Measurements from ENCODE around the gene ZKSCAN2.

Gene ZKSCAN2

DNA sequence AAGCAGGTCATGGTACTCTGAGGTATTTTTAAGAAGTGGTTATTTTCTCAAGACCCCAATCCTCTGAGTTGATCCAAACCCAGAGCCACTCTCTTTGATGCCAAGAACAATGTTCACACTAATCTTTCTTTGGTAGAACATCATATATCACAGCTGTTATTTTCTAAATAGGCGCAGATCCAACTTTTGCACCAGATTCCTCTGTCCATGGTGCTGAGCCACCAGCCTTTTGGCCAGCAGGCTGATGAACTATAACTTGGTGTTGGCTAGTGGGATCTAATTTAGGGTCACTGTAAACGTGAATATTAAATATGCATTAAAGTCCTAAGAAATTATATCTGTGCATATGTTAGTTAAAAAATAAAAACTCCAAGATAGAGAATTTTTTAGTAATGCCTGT lies 7.0 kb upstream of the ZKSCAN2 start:
- no peaks in the 10 kb centered on the region for H3K27me3 ChIP-seq (replicated peaks; ENCODE audit: control insufficient read depth, insufficient read depth, low read length)
- TF ChIP-seq, protein P1, sequence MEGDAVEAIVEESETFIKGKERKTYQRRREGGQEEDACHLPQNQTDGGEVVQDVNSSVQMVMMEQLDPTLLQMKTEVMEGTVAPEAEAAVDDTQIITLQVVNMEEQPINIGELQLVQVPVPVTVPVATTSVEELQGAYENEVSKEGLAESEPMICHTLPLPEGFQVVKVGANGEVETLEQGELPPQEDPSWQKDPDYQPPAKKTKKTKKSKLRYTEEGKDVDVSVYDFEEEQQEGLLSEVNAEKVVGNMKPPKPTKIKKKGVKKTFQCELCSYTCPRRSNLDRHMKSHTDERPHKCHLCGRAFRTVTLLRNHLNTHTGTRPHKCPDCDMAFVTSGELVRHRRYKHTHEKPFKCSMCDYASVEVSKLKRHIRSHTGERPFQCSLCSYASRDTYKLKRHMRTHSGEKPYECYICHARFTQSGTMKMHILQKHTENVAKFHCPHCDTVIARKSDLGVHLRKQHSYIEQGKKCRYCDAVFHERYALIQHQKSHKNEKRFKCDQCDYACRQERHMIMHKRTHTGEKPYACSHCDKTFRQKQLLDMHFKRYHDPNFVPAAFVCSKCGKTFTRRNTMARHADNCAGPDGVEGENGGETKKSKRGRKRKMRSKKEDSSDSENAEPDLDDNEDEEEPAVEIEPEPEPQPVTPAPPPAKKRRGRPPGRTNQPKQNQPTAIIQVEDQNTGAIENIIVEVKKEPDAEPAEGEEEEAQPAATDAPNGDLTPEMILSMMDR (IDR thresholded peaks at IDR 0.05; ENCODE audit: insufficient read depth, low read length, poor library complexity, severe bottlenecking): no peak
- no peak for DNase-seq (ENCODE audit: extremely low read depth, insufficient read length)
- H3K36me3 ChIP-seq (ENCODE audit: control insufficient read depth, insufficient read depth, low read length): peaks cover 1% of the 10 kb centered on the region
- H3K4me3 ChIP-seq (replicated peaks; ENCODE audit: low read depth, low read length): no peak overlapping the region

DNA sequence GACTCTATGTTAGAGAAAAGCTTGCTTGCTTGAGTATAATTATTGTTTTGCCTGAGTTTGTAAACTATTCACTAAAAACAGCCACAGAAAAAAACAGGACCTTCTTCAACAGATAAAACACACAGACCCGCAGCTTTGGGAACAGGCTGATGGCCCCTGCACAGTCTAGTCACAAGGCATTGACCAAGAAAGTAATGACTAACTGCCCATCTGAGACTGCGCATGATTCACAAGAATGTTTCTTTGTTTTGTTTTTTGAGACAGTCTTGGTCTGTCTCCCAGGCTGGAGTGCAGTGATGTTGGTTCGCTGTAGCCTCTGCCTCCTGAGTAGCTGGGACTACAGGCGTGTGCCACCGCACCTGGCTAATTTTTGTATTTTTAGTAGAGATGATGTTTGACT lies 2.8 kb upstream of the ZKSCAN2 start:
- no peaks in the 10 kb centered on the region for H3K27me3 ChIP-seq (replicated peaks; ENCODE audit: control insufficient read depth, insufficient read depth, low read length)
- TF ChIP-seq, protein P1 (IDR thresholded peaks at IDR 0.05; ENCODE audit: insufficient read depth, low read length, poor library complexity, severe bottlenecking): no peak
- H3K36me3 ChIP-seq (ENCODE audit: control insufficient read depth, insufficient read depth, low read length): peaks cover 1% of the 10 kb centered on the region; the same call in 1 of the 2 replicates
- H3K4me3 ChIP-seq (replicated peaks; ENCODE audit: low read depth, low read length): no peak overlapping the region
- no peak for DNase-seq (ENCODE audit: extremely low read depth, insufficient read length)

DNA sequence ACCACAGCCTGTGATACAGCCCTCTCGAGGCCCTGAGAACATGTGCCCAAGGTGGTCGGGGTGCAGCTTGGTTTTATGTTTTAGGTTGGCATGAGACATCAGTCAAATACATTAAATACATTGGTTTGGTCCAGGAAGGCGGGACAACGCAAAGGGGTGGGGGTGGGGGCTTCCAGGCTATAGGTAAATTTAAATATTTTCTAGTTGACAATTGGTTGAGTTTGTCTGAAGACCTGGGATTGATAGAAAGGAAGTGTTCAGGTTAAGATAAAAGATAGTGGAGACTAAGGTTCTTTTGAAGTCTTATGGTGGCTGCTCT lies 1.2 kb upstream of the ZKSCAN2 start:
- DNase-seq (ENCODE audit: extremely low read depth, insufficient read length): no peak
- Histone ChIP-seq H3K36me3 (ENCODE audit: control insufficient read depth, insufficient read depth, low read length) (peaks cover 3% of the 10 kb centered on the region), H3K27me3 (replicated peaks; ENCODE audit: control insufficient read depth, insufficient read depth, low read length) (no peaks in the 10 kb centered on the region), H3K4me3 (replicated peaks; ENCODE audit: low read depth, low read length) (peak overlapping the region; percentile 93)
- TF ChIP-seq, protein P1 (IDR thresholded peaks at IDR 0.05; ENCODE audit: insufficient read depth, low read length, poor library complexity, severe bottlenecking): no peak

DNA sequence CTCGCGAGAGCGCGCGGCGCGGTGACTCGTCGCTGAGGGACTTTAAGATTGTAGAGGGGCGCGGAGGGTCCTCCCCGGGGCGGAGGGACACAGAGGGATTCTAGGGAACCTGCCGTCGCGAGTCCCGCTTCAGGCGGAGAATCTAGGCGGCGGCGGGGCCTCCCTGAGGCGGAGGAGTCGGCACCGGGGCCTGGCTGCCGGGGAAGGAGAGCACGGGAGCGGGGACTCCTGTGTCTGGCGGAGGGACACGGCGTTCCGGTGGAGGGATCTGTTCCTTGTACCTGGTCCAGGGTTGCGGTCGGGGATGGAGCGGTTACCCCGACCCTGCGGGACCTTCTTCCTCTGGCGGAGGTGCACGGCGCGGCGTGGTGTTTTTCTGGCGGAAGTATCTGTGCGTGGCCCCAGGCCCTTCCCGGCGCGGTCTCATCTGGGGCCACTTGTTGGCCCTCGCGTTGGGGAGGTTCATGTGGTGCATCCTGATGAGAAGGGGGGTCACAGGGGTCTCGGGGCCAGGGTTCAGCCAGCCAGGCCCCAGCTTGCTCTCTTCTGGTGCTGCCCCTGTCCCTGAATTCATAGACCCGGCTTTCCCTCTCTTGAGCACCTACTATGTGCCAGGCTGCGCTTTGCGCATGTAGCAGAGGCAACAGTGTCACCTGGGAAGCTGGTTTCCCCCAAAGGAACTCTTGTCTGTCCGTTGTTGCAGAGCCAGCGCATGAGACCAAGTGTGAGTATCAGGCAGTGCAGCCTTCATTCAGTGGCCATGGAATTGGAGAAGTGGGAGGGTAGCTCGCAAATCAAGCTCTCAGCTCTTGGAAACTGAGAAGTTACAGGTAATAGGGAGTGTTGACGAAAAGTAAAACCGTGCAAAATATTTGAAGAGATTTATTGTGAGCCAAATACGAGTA lies 563 bp upstream of the ZKSCAN2 start:
- no peaks in the 10 kb centered on the region for H3K27me3 ChIP-seq (replicated peaks; ENCODE audit: control insufficient read depth, insufficient read depth, low read length)
- TF ChIP-seq, protein P1 (IDR thresholded peaks at IDR 0.05; ENCODE audit: insufficient read depth, low read length, poor library complexity, severe bottlenecking): no peak
- peaks cover 1% of the 10 kb centered on the region; the same call in 1 of the 2 replicates for H3K36me3 ChIP-seq (ENCODE audit: control insufficient read depth, insufficient read depth, low read length)
- DNase-seq (ENCODE audit: extremely low read depth, insufficient read length): peak; percentile 94
- H3K4me3 ChIP-seq (replicated peaks; ENCODE audit: low read depth, low read length): peak overlapping the region; percentile 93

DNA sequence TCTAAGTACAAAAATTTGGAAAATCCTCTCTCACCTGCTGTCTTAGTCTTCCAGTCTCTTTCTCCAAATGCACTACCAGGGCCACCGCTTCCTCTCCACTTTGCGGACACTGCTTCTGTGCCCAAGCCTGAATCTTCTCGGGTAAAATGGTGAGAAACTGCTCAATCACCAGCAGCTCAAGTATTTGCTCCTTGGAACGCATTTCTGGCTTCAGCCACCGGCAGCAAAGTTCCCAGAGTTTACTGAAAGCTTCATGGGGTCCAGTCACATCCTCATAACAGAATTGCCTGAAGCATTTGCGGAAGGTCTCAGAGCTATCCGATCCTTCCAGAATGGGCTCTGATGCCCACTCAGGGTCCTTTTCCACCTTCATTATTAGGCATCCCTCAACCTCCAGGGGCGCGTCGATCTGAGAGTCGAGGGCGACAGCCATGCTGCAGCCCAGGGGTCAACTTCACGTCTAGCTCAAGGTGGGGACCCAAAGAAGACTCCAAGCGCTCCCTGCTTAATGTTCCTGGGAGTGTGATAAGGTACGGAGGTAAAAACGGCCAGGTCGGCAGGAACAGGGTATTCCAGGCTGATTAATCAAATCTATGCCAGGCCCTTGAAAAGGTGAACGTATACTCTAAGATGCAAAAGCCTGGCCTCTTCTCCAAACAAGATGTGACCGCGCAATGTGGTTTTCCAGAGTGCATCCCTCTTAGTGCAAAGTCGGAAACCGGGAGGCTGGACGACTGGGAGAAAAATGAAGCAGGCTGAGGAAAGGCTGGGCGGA lies 763 bp downstream of the ZKSCAN2 start:
- Histone ChIP-seq H3K4me3 (replicated peaks; ENCODE audit: low read depth, low read length) (peak overlapping the region; percentile 93), H3K27me3 (replicated peaks; ENCODE audit: control insufficient read depth, insufficient read depth, low read length) (no peaks in the 10 kb centered on the region), H3K36me3 (ENCODE audit: control insufficient read depth, insufficient read depth, low read length) (peaks cover 3% of the 10 kb centered on the region)
- TF ChIP-seq, protein P1 (IDR thresholded peaks at IDR 0.05; ENCODE audit: insufficient read depth, low read length, poor library complexity, severe bottlenecking): no peak
- no peak for DNase-seq (ENCODE audit: extremely low read depth, insufficient read length)

All from GM06990 (cell line).